CD4-positive, alpha-beta T cell treated with Interferon gamma for 1 hour (primary cell): Measurements from ENCODE around the gene CCDC171.

Experiments used
- DNase-seq: peaks from one replicate; pipeline ENCODE4 v3.0.0-alpha.2; 2020

CCDC171 gene

GRCh38 chr9:16010221-16010620, 457.4 kb downstream of the CCDC171 start:
- DNase-seq: no peak

- DNase-seq: no peak
Observed at GRCh38 chr9:16012621-16013020, 459.8 kb downstream of the CCDC171 start.

- no peak for DNase-seq
Observed at GRCh38 chr9:16013366-16013765, 460.5 kb downstream of the CCDC171 start.

GRCh38 chr9:16013826-16014225, 461.0 kb downstream of the CCDC171 start:
- DNase-seq: no peak

GRCh38 chr9:16022228-16022627, 469.4 kb downstream of the CCDC171 start:
- DNase-seq: no peak

DNA sequence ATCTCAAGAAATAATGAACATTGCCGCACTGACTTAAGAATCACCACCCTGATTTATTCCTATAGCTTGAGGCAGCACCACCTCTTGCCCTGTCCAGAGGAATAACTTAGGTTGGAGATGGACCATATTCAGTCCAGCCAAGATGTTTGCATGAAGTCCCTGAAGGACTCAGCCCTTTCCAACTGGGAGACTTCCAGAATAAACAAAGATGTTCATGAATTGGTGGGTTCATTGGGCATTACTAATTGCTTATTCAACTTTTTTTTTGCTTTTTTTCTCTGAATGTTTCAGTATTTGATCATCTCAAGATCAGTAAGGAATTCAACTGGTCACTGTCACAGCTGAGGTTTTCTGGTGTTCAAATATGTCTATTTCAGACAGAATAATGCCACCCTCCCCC, 470.6 kb downstream of the CCDC171 start:
- DNase-seq: no peak
